ENCODE data around the gene TNN. TPM values are rescaled to one million over a fixed set of nuclear protein-coding genes. Genes with fewer than 3 reads are reported as not detected.

TNN gene
- total RNA-seq, 2 experiments from 2014 or later, result 0.05 to 0.07 TPM

DNA sequence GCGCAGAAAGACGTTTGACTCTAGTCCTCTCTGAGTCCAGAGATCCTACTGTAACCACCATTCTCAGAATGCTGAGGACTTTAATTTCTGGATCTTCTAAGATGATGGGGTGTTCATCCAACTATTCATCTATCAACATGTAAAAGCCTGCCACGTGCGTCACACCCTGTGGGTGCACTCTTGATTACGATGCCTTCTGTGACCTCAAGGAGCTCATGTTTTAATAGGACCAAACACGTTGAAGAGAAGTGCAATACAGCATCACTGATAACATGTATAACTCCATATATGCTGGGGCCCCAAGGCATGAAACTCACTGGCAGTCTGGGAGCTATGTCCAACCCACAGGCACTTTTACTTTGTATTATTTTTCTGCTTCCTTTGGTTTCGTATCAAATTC is 105.9 kb downstream of the TNN start:
- no peaks in the 10 kb centered on the region for H3K9me3 Mint-ChIP-seq
- intact Hi-C loops (cut with micrococcal nuclease), result loop anchor here (10.0 kb wide), 1 partner anchor 71 kb away; no protein-coding TSS in a partner anchor
- ATAC-seq (no peak), DNase-seq (no peak)
- H3K4me3 Mint-ChIP-seq, result no peak overlapping the region
- POLR2A ChIA-PET, result interaction anchor here (0.7 to 1.9 kb wide), 4 partner anchors 13 to 142 kb away, joined by 3 to 5 read pairs (median 4); no protein-coding TSS in a partner anchor
- CTCF ChIA-PET, result interaction anchor here (0.8 to 7.1 kb wide), 8 partner anchors 10 to 162 kb away, joined by 3 to 34 read pairs (median 8); no protein-coding TSS in a partner anchor
- H3K36me3 Mint-ChIP-seq (ENCODE audit: low read depth), result peaks cover 24% of the 10 kb centered on the region
- H3K27ac Mint-ChIP-seq, result no peak overlapping the region
- TF ChIP-seq CTCF (IDR thresholded peaks at IDR 0.05), result no peak
- no peaks in the 10 kb centered on the region for H3K27me3 Mint-ChIP-seq
- peaks cover 43% of the 10 kb centered on the region for H3K4me1 Mint-ChIP-seq (ENCODE audit: low read depth)

- H3K27ac Mint-ChIP-seq, result no peak overlapping the region
Measured at GRCh38 chr1:175174309-175175102, 106.9 kb downstream of the TNN start.

GRCh38 chr1:175176246-175176645 is 108.6 kb downstream of the TNN start:
- ATAC-seq (no peak), DNase-seq (no peak)
- H3K36me3 Mint-ChIP-seq (ENCODE audit: low read depth), result peaks cover 26% of the 10 kb centered on the region
- H3K4me3 Mint-ChIP-seq, result no peak overlapping the region
- H3K27ac Mint-ChIP-seq, result no peak overlapping the region
- no peak for TF ChIP-seq CTCF (IDR thresholded peaks at IDR 0.05)
- H3K9me3 Mint-ChIP-seq, result no peaks in the 10 kb centered on the region
- peaks cover 42% of the 10 kb centered on the region for H3K4me1 Mint-ChIP-seq (ENCODE audit: low read depth)
- ChIA-PET CTCF (interaction anchor here (1.3 kb wide), 1 partner anchor 141 kb away, joined by 5 read pairs; no protein-coding TSS in a partner anchor), POLR2A (no interaction called here)
- intact Hi-C loops (cut with micrococcal nuclease), result loop anchor here (10.0 kb wide), 1 partner anchor 69 kb away; no protein-coding TSS in a partner anchor
- H3K27me3 Mint-ChIP-seq, result no peaks in the 10 kb centered on the region

More at GRCh38 chr1:175174309-175175102, 106.9 kb downstream of the TNN start:
- TF ChIP-seq CTCF (IDR thresholded peaks at IDR 0.05), result no peak
- ChIA-PET POLR2A (interaction anchor here (1.9 kb wide), 1 partner anchor 15 kb away, joined by 5 read pairs; no protein-coding TSS in a partner anchor), CTCF (interaction anchor here (0.6 to 7.1 kb wide), 9 partner anchors 9 to 161 kb away, joined by 3 to 34 read pairs (median 3); no protein-coding TSS in a partner anchor)
- H3K4me1 Mint-ChIP-seq (ENCODE audit: low read depth), result peaks cover 45% of the 10 kb centered on the region
- no peak overlapping the region for H3K4me3 Mint-ChIP-seq
- intact Hi-C loops (cut with micrococcal nuclease), result loop anchor here (10.0 kb wide), 1 partner anchor 70 kb away; no protein-coding TSS in a partner anchor
- H3K9me3 Mint-ChIP-seq, result no peaks in the 10 kb centered on the region
- peaks cover 24% of the 10 kb centered on the region for H3K36me3 Mint-ChIP-seq (ENCODE audit: low read depth)
- DNase-seq (no peak), ATAC-seq (no peak)
- H3K27me3 Mint-ChIP-seq, result no peaks in the 10 kb centered on the region

GRCh38 chr1:175178056-175178455 is 110.4 kb downstream of the TNN start:
- no peak overlapping the region for H3K4me3 Mint-ChIP-seq

More at GRCh38 chr1:175178056-175178455, 110.4 kb downstream of the TNN start:
- no peak for ATAC-seq
- Mint-ChIP-seq H3K27me3 (no peaks in the 10 kb centered on the region), H3K4me1 (ENCODE audit: low read depth) (peaks cover 49% of the 10 kb centered on the region), H3K36me3 (ENCODE audit: low read depth) (peaks cover 26% of the 10 kb centered on the region), H3K27ac (no peak overlapping the region), H3K9me3 (no peaks in the 10 kb centered on the region)
- POLR2A ChIA-PET, result no interaction called here
- intact Hi-C loops (cut with micrococcal nuclease), result loop anchor here (10.0 kb wide), 1 partner anchor 67 kb away; no protein-coding TSS in a partner anchor
- CTCF ChIA-PET, result interaction anchor here (1.0 kb wide), 1 partner anchor 45 kb away, joined by 3 read pairs; no protein-coding TSS in a partner anchor
- no peak for TF ChIP-seq CTCF (IDR thresholded peaks at IDR 0.05)
- no peak for DNase-seq

All from activated CD8-positive, alpha-beta T cell treated with anti-CD3 and anti-CD28 coated beads for 36 hours (primary cell).